T47D (cell line): ENCODE measurements around the gene ANLN.
"Not testable (repeated sequence)": the region's sequence is repeated elsewhere in the genome, so short reads cannot be mapped to it uniquely, and the experiment has no call there.

Source experiments
- DNase-seq, 2 experiments: peaks; one replicate each; pipeline versions ENCODE4 v3.0.0 to v3.0.0-alpha.2; 2011 to 2012; ENCODE audit warnings: low read depth in 1 of 2, low spot score in 1 of 2
- JUND ChIP-seq: IDR thresholded peaks from 2 replicates; pipeline ENCODE4 v1.6.1; 2012; ENCODE audit warnings: low read depth
- in situ Hi-C: cut with HindIII; loops from 2 replicates; pipeline ENCODE4 v1.10.0; 2016; ENCODE audit warnings: low sequenced_read_pairs, low pct_unique_long_range_greater_than_20kb

ANLN gene

DNA sequence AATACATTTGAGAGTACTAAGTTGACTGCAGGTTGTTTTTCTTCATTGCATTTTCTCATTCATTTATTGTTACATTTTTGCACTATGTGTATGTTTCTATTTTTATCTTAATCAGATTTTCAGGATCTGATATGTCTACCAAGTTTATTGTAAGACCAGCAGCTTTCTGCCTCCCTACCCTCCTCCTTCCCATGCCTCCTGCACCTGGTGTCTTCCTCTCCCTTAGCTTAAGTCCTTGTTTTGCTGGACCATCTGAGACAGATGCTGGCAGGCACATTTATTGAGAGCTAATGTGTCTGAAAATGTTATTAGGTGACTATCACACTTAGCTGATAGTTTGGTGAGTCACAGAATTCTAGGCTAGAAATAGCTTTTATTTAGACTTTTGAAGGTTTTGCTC, 79.6 kb downstream of the ANLN start:
- TF ChIP-seq JUND = no peak
- DNase-seq = no peak
- in situ Hi-C loops = no loop called here

DNA sequence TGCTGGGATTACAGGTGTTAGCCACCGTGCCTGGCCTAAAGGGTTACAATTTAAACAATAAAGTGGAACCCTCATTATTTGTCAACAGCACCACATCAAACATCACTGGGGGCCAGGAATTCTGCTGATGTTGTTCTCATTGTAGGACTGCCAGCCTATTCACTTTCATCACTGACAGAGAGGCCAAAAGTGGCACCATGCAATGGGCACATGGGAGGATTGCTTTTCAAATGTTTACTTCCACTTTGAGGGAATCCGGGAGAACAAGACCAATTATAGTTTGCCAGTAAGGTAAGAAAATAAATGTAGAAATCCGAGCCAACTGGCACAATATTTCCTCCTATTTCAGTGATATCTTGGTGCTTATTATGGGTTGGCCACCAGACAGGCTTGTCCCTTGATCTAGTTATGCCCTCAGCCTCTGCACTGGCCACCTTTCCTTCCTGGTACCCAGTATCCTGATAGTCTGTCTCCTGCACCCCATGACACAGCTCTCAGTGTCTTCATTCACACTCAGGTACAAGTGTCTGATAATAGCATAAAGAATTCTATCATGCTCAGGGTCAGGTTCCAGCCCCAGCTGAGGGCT, 82.6 kb downstream of the ANLN start:
- no peak for TF ChIP-seq JUND
- no peak for DNase-seq
- in situ Hi-C loops = no loop called here

DNA sequence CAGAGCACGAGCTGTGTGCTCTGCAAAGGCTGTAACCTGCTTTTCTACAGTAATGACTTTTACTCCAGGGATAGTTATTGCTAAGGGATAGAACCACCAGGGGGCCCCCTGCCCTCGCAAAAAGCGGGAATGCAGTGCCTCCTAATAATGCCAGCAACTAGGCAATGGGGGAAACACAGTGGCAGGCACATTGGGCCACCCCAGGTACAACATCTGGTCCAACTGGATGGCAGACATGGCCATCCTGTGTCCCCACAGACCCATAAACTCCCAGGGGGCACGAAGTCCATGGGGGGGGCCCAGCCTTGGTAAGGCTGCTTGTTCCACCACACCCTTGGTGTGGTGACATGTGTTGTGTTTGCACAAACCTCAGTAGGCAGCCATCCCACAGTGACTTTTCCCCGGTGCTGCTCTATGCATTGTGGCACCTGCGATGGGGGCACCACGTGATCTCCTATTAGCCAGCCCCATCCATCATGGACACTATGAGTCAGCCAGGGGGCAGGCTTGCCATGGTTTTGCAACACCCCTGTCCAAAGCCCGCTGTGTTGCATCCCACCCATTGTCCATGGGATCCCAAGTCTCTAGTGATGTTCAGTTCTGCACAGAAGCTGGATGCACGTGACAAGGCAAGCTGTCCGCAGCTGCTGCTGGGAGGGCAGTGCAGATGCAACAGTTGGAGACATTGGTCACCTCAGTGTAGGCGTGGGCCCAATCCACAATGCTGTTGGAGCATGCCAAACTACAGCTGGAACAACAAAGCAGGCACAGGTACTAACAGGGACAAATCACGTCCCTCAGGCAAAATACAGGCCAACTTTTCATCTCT, 84.0 kb downstream of the ANLN start:
- TF ChIP-seq JUND = no peak
- DNase-seq = peak in 1 of 2 experiments; percentile 77
- in situ Hi-C loops = no loop called here

DNA sequence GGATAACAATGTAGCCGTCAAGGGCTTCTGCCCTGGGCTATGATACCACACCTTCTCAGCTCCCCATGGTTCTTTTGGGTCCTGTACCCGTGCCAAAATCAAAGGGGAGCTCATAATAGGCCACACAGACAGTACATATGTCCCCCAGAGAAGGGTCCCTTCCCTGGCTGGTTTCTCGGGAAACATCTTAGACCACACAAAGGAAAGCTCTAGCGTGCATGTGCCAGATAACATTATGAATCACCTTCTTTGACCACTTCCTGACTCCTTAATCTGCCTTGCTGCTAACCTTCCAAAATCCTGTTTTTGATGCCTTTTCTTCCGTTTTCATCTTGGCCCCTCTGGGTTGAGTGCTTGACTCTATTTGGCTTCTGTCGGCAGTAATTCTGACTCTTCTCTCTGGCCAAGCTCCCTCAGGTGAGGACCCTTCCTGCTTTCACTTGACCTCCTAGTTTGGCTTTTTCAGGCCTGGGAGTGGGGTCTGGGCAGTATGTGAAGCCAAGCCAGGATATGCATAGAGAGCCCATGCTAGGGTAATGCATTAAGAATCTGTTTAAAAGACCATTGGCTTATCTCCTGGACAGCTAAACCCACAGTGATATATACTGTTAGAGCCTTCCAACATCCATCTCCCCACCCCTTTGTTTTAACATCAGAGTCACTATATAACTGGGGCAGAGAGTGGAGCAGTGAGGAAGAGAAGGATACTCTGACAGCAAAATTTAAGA, 84.8 kb downstream of the ANLN start:
- no peak for TF ChIP-seq JUND
- no peak for DNase-seq
- in situ Hi-C loops = no loop called here

DNA sequence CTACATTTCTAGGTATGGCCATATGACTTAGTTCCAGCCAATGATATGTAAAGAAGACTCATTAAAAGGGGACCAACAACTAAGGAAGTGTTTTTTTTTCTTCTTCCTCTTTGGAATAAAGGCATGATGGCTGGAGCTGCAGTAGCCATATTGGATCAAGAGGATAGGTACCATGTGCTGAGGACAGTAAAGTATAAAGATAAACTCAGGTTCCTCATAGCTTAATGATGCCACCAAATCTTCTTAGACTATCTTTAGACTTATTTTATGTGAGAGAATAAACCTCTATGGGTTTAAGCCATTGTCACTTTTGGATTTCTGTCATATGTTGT, 85.3 kb downstream of the ANLN start:
- in situ Hi-C loops = no loop called here
- TF ChIP-seq JUND = no peak
- no peak for DNase-seq

DNA sequence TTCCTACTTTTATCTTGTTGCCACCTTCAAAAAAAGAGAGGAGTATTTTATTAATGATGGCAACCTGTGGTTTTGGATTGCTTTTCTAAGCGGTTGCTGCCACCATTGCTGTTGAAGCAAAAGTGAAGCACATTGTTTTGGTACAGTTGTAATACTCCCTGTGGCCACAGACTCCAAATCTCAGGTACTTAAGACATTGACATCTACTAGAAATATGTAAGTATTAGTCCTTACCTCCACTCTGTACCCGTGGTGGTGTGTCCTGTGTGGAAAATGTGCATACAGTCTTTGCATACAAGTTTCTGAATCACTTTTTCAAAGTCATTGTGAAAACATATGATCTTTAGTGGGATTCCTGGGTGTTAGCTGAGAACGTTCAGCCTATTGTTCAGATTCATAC, 85.7 kb downstream of the ANLN start:
- no peak for DNase-seq
- TF ChIP-seq JUND = no peak
- in situ Hi-C loops = no loop called here

DNA sequence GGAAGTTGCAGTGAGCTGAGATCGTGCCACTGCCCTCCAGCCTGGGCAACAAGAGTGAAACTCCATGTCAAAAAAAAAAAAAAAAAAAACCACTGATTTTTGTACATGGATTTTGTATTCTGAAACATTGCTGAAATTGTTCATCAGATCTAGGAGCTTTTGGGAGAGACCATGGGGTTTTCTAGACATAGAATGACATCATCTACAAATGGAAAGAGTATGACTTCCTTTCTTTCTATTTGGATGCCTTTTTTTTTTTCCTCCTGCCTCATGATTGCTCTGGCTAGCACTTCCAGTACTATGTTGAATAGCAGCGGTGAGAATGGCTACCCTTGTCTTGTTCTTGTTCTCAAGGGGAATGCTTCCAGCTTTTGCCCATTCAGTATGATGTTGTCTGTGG, 89.1 kb downstream of the ANLN start:
- TF ChIP-seq JUND = no peak
- in situ Hi-C loops = no loop called here
- no peak for DNase-seq

DNA sequence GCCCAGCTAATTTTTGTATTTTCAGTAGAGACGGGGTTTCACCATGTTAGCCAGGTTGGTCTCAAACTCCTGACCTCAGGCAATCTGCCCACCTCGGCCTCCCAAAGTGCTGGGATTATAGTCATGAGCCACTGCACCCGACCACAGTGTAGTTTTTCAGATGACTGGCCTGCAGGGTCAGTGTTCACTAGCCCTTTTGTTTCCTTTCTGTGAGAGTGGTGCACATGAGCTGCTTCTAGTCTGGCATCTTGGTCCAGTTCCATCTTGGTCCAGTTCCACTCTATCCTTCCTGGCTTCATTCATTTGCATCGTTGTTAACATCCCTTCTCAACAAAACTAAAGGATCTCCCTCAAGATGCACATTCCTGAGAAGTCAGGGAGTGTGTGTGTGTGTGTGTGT, 94.2 kb downstream of the ANLN start:
- DNase-seq, in situ Hi-C loops: not testable (repeated sequence)

DNA sequence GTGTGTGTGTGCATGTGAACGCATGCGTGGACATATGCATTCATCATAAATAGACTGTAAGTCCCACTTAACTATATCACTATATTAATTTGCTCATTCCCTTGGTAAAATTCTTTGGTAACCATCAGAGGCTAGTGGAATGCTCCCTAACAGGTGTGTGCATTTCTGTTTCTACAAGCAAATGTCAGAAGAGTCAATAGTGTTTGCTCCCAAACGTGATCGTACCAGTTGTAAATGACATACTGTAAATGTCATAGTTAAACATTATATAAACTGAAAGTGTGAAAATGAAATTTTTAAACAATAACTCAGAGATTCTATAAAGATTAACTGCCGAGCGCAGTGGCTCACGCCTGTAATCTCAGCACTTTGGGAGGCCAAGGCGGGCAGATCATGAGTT, 94.6 kb downstream of the ANLN start:
- DNase-seq = no peak
- in situ Hi-C loops = no loop called here
- TF ChIP-seq JUND = no peak

DNA sequence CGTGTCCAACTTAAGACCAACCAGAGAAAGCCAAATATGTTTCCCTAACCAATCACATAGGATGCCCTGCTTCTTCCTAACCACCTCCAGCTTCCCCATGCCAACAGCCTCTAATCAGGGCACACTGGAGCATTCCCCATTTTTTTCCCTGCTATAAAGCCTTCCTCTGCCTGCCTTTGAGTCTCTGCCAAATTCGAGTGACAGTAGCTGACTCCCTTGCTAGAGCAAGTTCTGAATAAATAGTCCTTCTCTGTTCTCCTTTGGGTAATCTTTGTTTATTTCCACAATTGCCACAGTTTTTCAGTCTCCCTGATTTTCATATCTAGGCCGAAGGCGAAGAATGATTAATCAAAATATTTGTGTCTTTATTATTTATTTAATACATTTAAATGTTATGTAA, 96.7 kb downstream of the ANLN start:
- TF ChIP-seq JUND = no peak
- no peak for DNase-seq
- in situ Hi-C loops = no loop called here

DNA sequence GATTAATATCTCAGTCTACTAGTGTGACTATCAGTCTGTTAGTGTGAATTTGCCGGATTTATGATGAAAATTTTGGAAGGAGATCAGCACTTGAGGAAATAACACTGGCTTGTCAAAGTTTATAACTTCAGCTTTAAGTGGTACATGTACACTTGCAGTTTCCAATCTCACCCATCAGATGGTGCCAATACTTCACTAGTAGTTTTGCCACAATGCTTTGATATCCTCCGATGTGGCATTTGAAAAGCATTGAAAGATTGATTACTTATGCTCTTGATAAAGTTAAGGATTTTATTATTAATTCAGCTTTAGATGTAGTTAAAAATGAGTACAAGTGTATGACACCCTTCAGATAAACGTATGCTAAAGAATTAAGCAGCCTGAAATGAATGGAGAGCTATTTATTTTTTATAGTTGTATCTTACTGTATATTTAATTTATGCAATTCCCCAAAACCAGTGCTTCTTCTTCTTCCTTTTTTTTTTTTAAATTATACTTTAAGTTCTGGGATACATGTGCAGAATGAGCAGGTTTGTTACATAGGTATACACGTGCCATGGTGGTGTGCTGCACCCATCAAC, 98.2 kb downstream of the ANLN start:
- in situ Hi-C loops = no loop called here
- no peak for TF ChIP-seq JUND
- peak; percentile 37 to 84 for DNase-seq

DNA sequence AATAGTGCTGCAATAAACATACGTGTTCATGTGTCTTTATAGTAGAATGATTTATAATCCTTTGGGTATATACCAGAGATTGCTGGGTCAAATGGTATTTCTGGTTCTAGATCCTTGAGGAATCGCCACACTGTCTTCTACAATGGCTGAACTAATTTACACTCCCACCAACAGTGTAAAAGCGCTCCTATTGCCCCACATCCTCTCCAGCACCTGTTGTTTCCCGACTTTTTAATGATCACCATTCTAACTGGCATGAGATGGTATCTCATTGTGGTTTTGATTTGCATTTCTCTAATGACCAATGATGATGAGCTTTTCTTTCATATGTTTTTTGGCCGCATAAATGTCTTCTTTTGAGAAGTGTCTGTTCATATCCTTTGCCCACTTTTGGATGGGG, 99.0 kb downstream of the ANLN start:
- DNase-seq, in situ Hi-C loops: not testable (repeated sequence)

DNA sequence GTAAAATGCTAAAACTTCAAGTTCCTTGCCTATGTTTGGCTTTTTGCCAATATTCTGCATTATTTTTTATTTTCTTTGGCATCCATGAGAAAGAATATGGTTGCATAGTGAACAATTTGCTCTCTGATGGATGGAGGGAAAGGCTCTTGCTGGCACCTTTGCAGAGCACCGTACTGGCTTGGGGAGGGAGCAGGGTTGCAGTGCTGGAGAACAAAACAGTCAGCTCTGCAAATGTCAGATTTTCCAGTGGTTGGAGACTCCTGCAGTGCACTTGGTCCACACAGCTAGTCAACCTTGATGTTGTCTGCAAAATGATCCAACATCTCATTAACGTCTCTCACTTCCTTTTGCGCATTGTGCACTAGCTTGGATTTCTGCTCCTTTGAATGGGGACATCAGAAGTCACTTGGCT, 100.8 kb downstream of the ANLN start:
- DNase-seq = no peak
- TF ChIP-seq JUND = no peak
- in situ Hi-C loops = no loop called here
